T-helper 1 cell treated with Interleukin-12 subunit alpha and Interleukin-12 subunit beta and Interleukin-4 antibody, amounts not matched to agents 30 μg/mL and 1 μg/mL, for 36 hours (primary cell): ENCODE data around the gene KCNQ2.

ENCODE experiments used
- H3K27ac Mint-ChIP-seq: one replicate; pipeline ENCODE4 v1.8.0; 2021; ENCODE audit warnings: mild to moderate bottlenecking, mixed read lengths
- H3K27me3 Mint-ChIP-seq: one replicate; pipeline ENCODE4 v1.8.0; 2021; ENCODE audit warnings: low read depth, mixed read lengths
- H3K36me3 Mint-ChIP-seq: one replicate; pipeline ENCODE4 v1.8.0; 2021; ENCODE audit warnings: low read depth, mixed read lengths
- H3K4me1 Mint-ChIP-seq: one replicate; pipeline ENCODE4 v1.8.0; 2021; ENCODE audit warnings: low read depth, mixed read lengths
- H3K4me3 Mint-ChIP-seq: one replicate; pipeline ENCODE4 v1.8.0; 2021; ENCODE audit warnings: mild to moderate bottlenecking, moderate library complexity, mixed read lengths
- H3K9me3 Mint-ChIP-seq: one replicate; pipeline ENCODE4 v1.8.0; 2021; ENCODE audit warnings: mixed read lengths

Gene KCNQ2

GRCh38 chr20:63359164-63359934 is 113.1 kb downstream of the KCNQ2 start:
- H3K9me3 Mint-ChIP-seq: no peaks in the 10 kb centered on the region
- no peaks in the 10 kb centered on the region for H3K4me1 Mint-ChIP-seq
- H3K27ac Mint-ChIP-seq: no peak overlapping the region
- H3K27me3 Mint-ChIP-seq: peaks cover 9% of the 10 kb centered on the region
- no peaks in the 10 kb centered on the region for H3K36me3 Mint-ChIP-seq
- no peak overlapping the region for H3K4me3 Mint-ChIP-seq

- H3K9me3 Mint-ChIP-seq: no peaks in the 10 kb centered on the region
- H3K36me3 Mint-ChIP-seq: no peaks in the 10 kb centered on the region
- H3K27me3 Mint-ChIP-seq: peaks cover 9% of the 10 kb centered on the region
- H3K4me3 Mint-ChIP-seq: no peak overlapping the region
- no peaks in the 10 kb centered on the region for H3K4me1 Mint-ChIP-seq
- no peak overlapping the region for H3K27ac Mint-ChIP-seq
Observed at GRCh38 chr20:63357921-63358905, 114.2 kb downstream of the KCNQ2 start.

GRCh38 chr20:63356931-63357879 is 115.2 kb downstream of the KCNQ2 start:
- no peaks in the 10 kb centered on the region for H3K9me3 Mint-ChIP-seq
- H3K27ac Mint-ChIP-seq: no peak overlapping the region
- peaks cover under 1% of the 10 kb centered on the region for H3K27me3 Mint-ChIP-seq
- H3K36me3 Mint-ChIP-seq: no peaks in the 10 kb centered on the region
- no peak overlapping the region for H3K4me3 Mint-ChIP-seq
- no peaks in the 10 kb centered on the region for H3K4me1 Mint-ChIP-seq

GRCh38 chr20:63356511-63356910 is 115.9 kb downstream of the KCNQ2 start:
- H3K27me3 Mint-ChIP-seq: no peaks in the 10 kb centered on the region
- H3K36me3 Mint-ChIP-seq: no peaks in the 10 kb centered on the region
- H3K4me3 Mint-ChIP-seq: no peak overlapping the region
- H3K27ac Mint-ChIP-seq: no peak overlapping the region
- no peaks in the 10 kb centered on the region for H3K4me1 Mint-ChIP-seq
- H3K9me3 Mint-ChIP-seq: no peaks in the 10 kb centered on the region

- no peaks in the 10 kb centered on the region for H3K36me3 Mint-ChIP-seq
- H3K27me3 Mint-ChIP-seq: no peaks in the 10 kb centered on the region
- no peaks in the 10 kb centered on the region for H3K4me1 Mint-ChIP-seq
- no peak overlapping the region for H3K27ac Mint-ChIP-seq
- no peak overlapping the region for H3K4me3 Mint-ChIP-seq
- H3K9me3 Mint-ChIP-seq: peaks cover under 1% of the 10 kb centered on the region
Observed at GRCh38 chr20:63355781-63356295, 116.6 kb downstream of the KCNQ2 start.

- no peaks in the 10 kb centered on the region for H3K4me1 Mint-ChIP-seq
- no peaks in the 10 kb centered on the region for H3K27me3 Mint-ChIP-seq
- no peak overlapping the region for H3K27ac Mint-ChIP-seq
- H3K4me3 Mint-ChIP-seq: no peak overlapping the region
- H3K9me3 Mint-ChIP-seq: peaks cover 8% of the 10 kb centered on the region
- H3K36me3 Mint-ChIP-seq: no peaks in the 10 kb centered on the region
Observed at GRCh38 chr20:63354636-63355350, 117.7 kb downstream of the KCNQ2 start.

- Mint-ChIP-seq H3K36me3 (no peaks in the 10 kb centered on the region), H3K4me1 (no peaks in the 10 kb centered on the region), H3K27me3 (no peaks in the 10 kb centered on the region), H3K4me3 (no peak overlapping the region), H3K27ac (no peak overlapping the region), H3K9me3 (peaks cover 8% of the 10 kb centered on the region)
Observed at GRCh38 chr20:63352811-63353221, 119.6 kb downstream of the KCNQ2 start.

- Mint-ChIP-seq H3K27me3 (no peaks in the 10 kb centered on the region), H3K4me1 (no peaks in the 10 kb centered on the region), H3K9me3 (peaks cover 8% of the 10 kb centered on the region), H3K36me3 (no peaks in the 10 kb centered on the region), H3K4me3 (no peak overlapping the region), H3K27ac (no peak overlapping the region)
Observed at GRCh38 chr20:63351811-63352591, 120.5 kb downstream of the KCNQ2 start.

GRCh38 chr20:63351326-63351700 is 121.1 kb downstream of the KCNQ2 start:
- Mint-ChIP-seq H3K9me3 (peaks cover 8% of the 10 kb centered on the region), H3K4me1 (no peaks in the 10 kb centered on the region), H3K4me3 (no peak overlapping the region), H3K27me3 (no peaks in the 10 kb centered on the region), H3K27ac (no peak overlapping the region), H3K36me3 (no peaks in the 10 kb centered on the region)

- no peak overlapping the region for H3K27ac Mint-ChIP-seq
- peaks cover 8% of the 10 kb centered on the region for H3K9me3 Mint-ChIP-seq
- H3K36me3 Mint-ChIP-seq: no peaks in the 10 kb centered on the region
Observed at GRCh38 chr20:63350597-63351325, 121.7 kb downstream of the KCNQ2 start.

More at GRCh38 chr20:63350597-63351325, 121.7 kb downstream of the KCNQ2 start:
- Mint-ChIP-seq H3K27me3 (no peaks in the 10 kb centered on the region), H3K4me3 (no peak overlapping the region), H3K4me1 (no peaks in the 10 kb centered on the region)
